GM12878 (cell line): Measurements from ENCODE around the gene CDH5. TPM values are rescaled to one million over a fixed set of nuclear protein-coding genes. Genes with fewer than 3 reads are reported as not detected.

Experiments used
- ATAC-seq: fragments of 200-7000 bp; cut with Tn5 transposase; 3 replicates; pipeline ENCODE4 v1.9.1; 2020; ENCODE audit warnings: mild to moderate bottlenecking, moderate library complexity
- BruUV-seq: library from RNA; stranded (reverse); fragments of 400-500 nt; replicated peaks from 2 replicates; lab custom pipeline; 2021; lab: Mats Ljungman, UMichigan
- CTCF ChIA-PET: fragments of 300-600 bp; sonication (Branson Sonifier 250); formaldehyde crosslinking; extraction: SDS; loops from one replicate; lab custom pipeline; 2021; ENCODE audit warnings: inconsistent platforms; lab: Yijun Ruan, JAX
- POLR2A ChIA-PET: fragments of 350-600 bp; formaldehyde crosslinking; extraction: SDS; loops from one replicate; lab custom pipeline; 2021; ENCODE audit warnings: inconsistent platforms; lab: Charles Lee
- RAD21 ChIA-PET: fragments of 300-600 bp; sonication (Branson Sonifier 250); formaldehyde crosslinking; loops from one replicate; lab custom pipeline; 2023; ENCODE audit warnings: antibody characterized with exemption; ENCODE audit not compliant: unreplicated experiment; lab: Charles Lee
- SMC1A ChIA-PET: fragments of 300-600 bp; sonication (Branson Sonifier 250); formaldehyde crosslinking; loops from one replicate; lab custom pipeline; 2023; ENCODE audit not compliant: unreplicated experiment, uncharacterized antibody; lab: Charles Lee
- DNase-seq: peaks from one replicate; pipeline ENCODE4 v3.0.0-alpha.2; 2011; ENCODE audit warnings: low read depth, low spot score
- FAIRE-seq: peaks from 3 replicates; lab custom pipeline; 2011; peaks lifted over from hg19 to GRCh38; lab: Jason Lieb, UNC
- H2AFZ ChIP-seq: 2 replicates; pipeline ENCODE4 v1.6.0; 2011; ENCODE audit warnings: low read depth, low read length, control low read depth; ENCODE audit not compliant: control insufficient read depth
- H3K27ac ChIP-seq: 2 replicates; pipeline ENCODE4 v1.5.1; 2011; ENCODE audit warnings: control low read depth; ENCODE audit not compliant: control insufficient read depth, insufficient read depth
- H3K27me3 ChIP-seq, 2 experiments: replicated peaks in 1 of 2; 2 replicates each; pipeline versions ENCODE4 v1.6.0 to v1.6.1; 2011; ENCODE audit warnings: low read length in 1 of 2; ENCODE audit not compliant: control insufficient read depth in 2 of 2, insufficient read depth in 2 of 2
- H3K36me3 ChIP-seq, 2 experiments: 2 replicates each; pipeline ENCODE4 v1.5.1; 2011; ENCODE audit warnings: low read length in 1 of 2; ENCODE audit not compliant: control insufficient read depth in 2 of 2, insufficient read depth in 2 of 2
- H3K4me1 ChIP-seq: 2 replicates; pipeline ENCODE4 v1.6.1; 2011; ENCODE audit warnings: mild to moderate bottlenecking, low read length, moderate library complexity, mixed read lengths; ENCODE audit not compliant: control insufficient read depth, insufficient read depth
- H3K4me2 ChIP-seq: 2 replicates; pipeline ENCODE4 v1.6.0; 2011; ENCODE audit warnings: control low read depth; ENCODE audit not compliant: control insufficient read depth, insufficient read depth
- H3K4me3 ChIP-seq: fragments of 200-600 bp; sonication (generic); 2 replicates; pipeline ENCODE4 v1.5.1; 2016
- H3K79me2 ChIP-seq: 2 replicates; pipeline ENCODE4 v1.6.0; 2011; ENCODE audit warnings: low read length; ENCODE audit not compliant: control insufficient read depth, insufficient read depth
- H3K9ac ChIP-seq: 2 replicates; pipeline ENCODE4 v1.8.0; 2011; ENCODE audit warnings: low read length, control low read depth, mixed read lengths; ENCODE audit not compliant: control insufficient read depth, insufficient read depth
- H3K9me3 ChIP-seq: replicated peaks from 3 replicates; pipeline ENCODE4 v1.5.1; 2011; ENCODE audit warnings: mild to moderate bottlenecking, low read length; ENCODE audit not compliant: control insufficient read depth, insufficient read depth
- H4K20me1 ChIP-seq: 2 replicates; pipeline ENCODE4 v1.6.0; 2011; ENCODE audit not compliant: control insufficient read depth, insufficient read depth
- CREM ChIP-seq: IDR thresholded peaks from 2 replicates; pipeline ENCODE4 v1.6.1; 2014; ENCODE audit warnings: antibody characterized with exemption, low read depth
- DPF2 ChIP-seq: fragments of 450-650 bp; IDR thresholded peaks from 2 replicates; pipeline ENCODE4 v1.6.1; 2017; ENCODE audit warnings: mild to moderate bottlenecking
- EP300 ChIP-seq, 2 experiments: fragments of 150-350 bp in 1 of 2; IDR thresholded peaks; 2 replicates each; pipeline ENCODE4 v1.6.1; 2011 to 2012; ENCODE audit warnings: low read depth in 2 of 2, low read length in 2 of 2, borderline replicate concordance in 1 of 2, improper control_type of control experiment in 1 of 2, inconsistent platforms in 1 of 2; ENCODE audit not compliant: control insufficient read depth in 1 of 2
- GABPA ChIP-seq: IDR thresholded peaks from 2 replicates; pipeline ENCODE4 v1.6.1; 2014; ENCODE audit warnings: antibody characterized with exemption, low read depth, mild to moderate bottlenecking, inconsistent platforms
- GATAD2B ChIP-seq: fragments of 450-650 bp; conservative IDR thresholded peaks from 2 replicates; pipeline ENCODE4 v1.6.1; 2017; ENCODE audit warnings: low read depth, mild to moderate bottlenecking, moderate library complexity
- NFXL1 ChIP-seq: fragments of 450-650 bp; IDR thresholded peaks from 2 replicates; pipeline ENCODE4 v1.6.1; 2017; ENCODE audit warnings: antibody characterized with exemption, mild to moderate bottlenecking, borderline replicate concordance
- NR2F1 ChIP-seq: fragments of 450-650 bp; conservative IDR thresholded peaks from 2 replicates; pipeline ENCODE4 v1.6.1; 2017; ENCODE audit warnings: mild to moderate bottlenecking
- SMARCA5 ChIP-seq: fragments of 450-650 bp; IDR thresholded peaks from 2 replicates; pipeline ENCODE4 v1.6.1; 2017; ENCODE audit warnings: mild to moderate bottlenecking
- SP1 ChIP-seq: IDR thresholded peaks from one replicate; pipeline ENCODE4 v1.6.1; 2011; ENCODE audit warnings: low read depth, low read length
- WGBS: methylation state at CpG from one replicate; pipeline ENCODE4 v1.1.6; 2016; ENCODE audit warnings: low lambda C conversion rate; ENCODE audit not compliant: insufficient replicate concordance, insufficient coverage; ENCODE audit errors: missing lambda C conversion rate; 5-methylcytosine and 5-hydroxymethylcytosine counted together
- in situ Hi-C: fragments of 300-500 bp; cut with MboI; formaldehyde crosslinking; loops from 9 replicates; pipeline ENCODE4 v1.14.3; 2018; ENCODE audit warnings: mixed read lengths
- intact Hi-C: fragments of 100-400 bp; cut with micrococcal nuclease; formaldehyde crosslinking; loops from one replicate; pipeline ENCODE4 v1.14.2; 2022; ENCODE audit not compliant: unreplicated experiment
- polyA plus RNA-seq, 11 experiments: library from polyadenylated mRNA; depleted of rRNA in 4 of 11; unstranded in 6 of 11; stranded (reverse) in 5 of 11; fragments of >200 nt; fragmentation: Nextera tagmentation in 4 of 11; fragmentation: Illumina TruSeq in 1 of 11; extraction: Ambion mirVana in 4 of 11; extraction: Trizol in 1 of 11; gene quantifications; 1 replicate in 1 of 11; 2 replicates in 10 of 11; pipeline versions ENCODE4 v1.2.1 to v1.2.3, GENCODE V29; 2011 to 2016; ENCODE audit warnings: inconsistent platforms in 2 of 11, missing spikeins in 2 of 11, low read depth in 1 of 11
- total RNA-seq, 4 experiments: library from RNA; depleted of rRNA in 3 of 4; stranded (reverse); fragments of >200 nt in 3 of 4; fragmentation: Illumina TruSeq in 1 of 4; extraction: Trizol in 1 of 4; gene quantifications; 2 replicates each; pipeline versions ENCODE4 v1.2.1 to v1.2.3, GENCODE V29; 2013 to 2021
- TF ChIP-seq, protein P1 (sequence below): IDR thresholded peaks from 2 replicates; pipeline ENCODE4 v1.6.1; 2012; ENCODE audit warnings: low read depth, low read length, improper control_type of control experiment

The CDH5 gene
- total and polyA plus RNA-seq, 10 of the 15 experiments (the other 5 are each of a cell fraction or from before 2014, with no cell fraction given) = not detected

DNA sequence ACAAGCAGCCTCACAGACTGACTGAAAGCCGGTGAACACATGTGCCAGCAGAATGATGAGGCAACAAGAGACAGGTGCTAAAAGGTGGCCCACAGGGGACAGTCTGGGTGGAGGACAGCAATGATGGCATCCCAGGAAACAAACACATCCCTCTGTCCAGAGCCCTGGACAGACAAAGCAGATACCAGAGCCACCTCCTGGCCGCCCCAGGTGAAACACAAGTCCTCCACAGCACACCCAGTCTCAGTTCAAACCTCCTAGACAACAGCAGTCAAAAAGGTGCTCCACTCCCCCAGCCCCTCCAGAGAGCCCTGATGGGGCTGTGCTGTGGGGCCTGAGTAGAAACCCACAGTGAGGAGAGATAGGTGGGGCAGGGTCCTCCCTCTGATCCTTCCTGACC is 20.3 kb upstream of the CDH5 start:
- ChIA-PET SMC1A (no interaction called here), RAD21 (no interaction called here), POLR2A (no interaction called here), CTCF (interaction anchor here (0.9 to 1.9 kb wide), 3 partner anchors 11 to 244 kb away, joined by 3 to 8 read pairs (median 4); no protein-coding TSS in a partner anchor)
- no peak for DNase-seq
- Histone ChIP-seq H3K27me3 (peaks cover 0 to 1% of the 10 kb centered on the region in 2 experiments; a peak in 1 of 4 replicates), H3K4me2 (no peak overlapping the region), H4K20me1 (0 out of 2 replicates have a peak, but pooled peaks cover 2% of the 10 kb centered on the region), H3K79me2 (no peaks in the 10 kb centered on the region), H3K36me3 (no peaks in the 10 kb centered on the region), H2AFZ (no peak overlapping the region), H3K27ac (no peak overlapping the region), H3K9me3 (no peaks in the 10 kb centered on the region), H3K9ac (no peak overlapping the region), H3K4me1 (no peaks in the 10 kb centered on the region), H3K4me3 (no peak overlapping the region)
- intact Hi-C loops = no loop called here
- in situ Hi-C loops = no loop called here
- no peak for TF ChIP-seq CREM
- no peak for TF ChIP-seq GABPA
- no peak for TF ChIP-seq SP1
- no peak for TF ChIP-seq EP300 (IDR thresholded peaks at IDR 0.05; ENCODE audit: borderline replicate concordance in 1 of 2, control insufficient read depth in 1 of 2, low read depth in 2 of 2, low read length in 2 of 2)
- no peak for TF ChIP-seq NR2F1
- no peak for TF ChIP-seq NFXL1
- TF ChIP-seq, protein P1, sequence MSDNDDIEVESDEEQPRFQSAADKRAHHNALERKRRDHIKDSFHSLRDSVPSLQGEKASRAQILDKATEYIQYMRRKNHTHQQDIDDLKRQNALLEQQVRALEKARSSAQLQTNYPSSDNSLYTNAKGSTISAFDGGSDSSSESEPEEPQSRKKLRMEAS = no peak
- no peak for TF ChIP-seq DPF2
- TF ChIP-seq GATAD2B = no peak
- no peak for TF ChIP-seq SMARCA5
- FAIRE-seq = no peak
- WGBS = 50% methylated on average over 2 of the region's 2 CpGs
- ATAC-seq = no peak; the same call in 2 of the 3 replicates
- BruUV-seq = no TSS peak
